HG03442 (cell line): ENCODE data around the gene RNF41.
A peak's percentile ranks its signal among the peaks of the same experiment; 100 is the strongest.
"Not testable (repeated sequence)": the region's sequence is repeated elsewhere in the genome, so short reads cannot be mapped to it uniquely, and the experiment has no call there.

ENCODE experiments used
- ATAC-seq: cut with Tn5 transposase; IDR thresholded peaks from one replicate; pipeline ENCODE4 v1.9.1; 2021; ENCODE audit warnings: mild to moderate bottlenecking, moderate library complexity; ENCODE audit not compliant: unreplicated experiment

Gene RNF41

GRCh38 chr12:56213878-56214277 lies 7.8 kb downstream of the RNF41 start:
- no peak for ATAC-seq

DNA sequence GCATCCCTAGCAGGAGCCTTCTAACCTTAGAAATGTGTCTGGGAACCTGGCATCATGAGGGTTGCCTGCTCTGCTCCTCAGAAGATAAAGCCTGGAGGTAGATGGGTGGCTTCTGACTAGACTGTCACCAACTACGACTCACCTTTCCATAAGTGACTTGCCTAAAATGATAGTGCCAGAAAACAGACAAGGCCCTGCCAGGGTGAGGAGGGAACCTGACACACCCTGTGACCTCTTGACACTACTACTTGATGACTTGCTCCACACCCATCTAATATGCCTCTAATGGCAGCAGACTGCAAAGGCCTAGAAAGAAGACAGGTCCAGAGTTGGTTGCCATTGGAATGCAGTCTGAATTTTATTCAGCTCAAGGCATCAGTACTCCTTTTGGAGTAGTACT lies 9.4 kb downstream of the RNF41 start:
- no peak for ATAC-seq

DNA sequence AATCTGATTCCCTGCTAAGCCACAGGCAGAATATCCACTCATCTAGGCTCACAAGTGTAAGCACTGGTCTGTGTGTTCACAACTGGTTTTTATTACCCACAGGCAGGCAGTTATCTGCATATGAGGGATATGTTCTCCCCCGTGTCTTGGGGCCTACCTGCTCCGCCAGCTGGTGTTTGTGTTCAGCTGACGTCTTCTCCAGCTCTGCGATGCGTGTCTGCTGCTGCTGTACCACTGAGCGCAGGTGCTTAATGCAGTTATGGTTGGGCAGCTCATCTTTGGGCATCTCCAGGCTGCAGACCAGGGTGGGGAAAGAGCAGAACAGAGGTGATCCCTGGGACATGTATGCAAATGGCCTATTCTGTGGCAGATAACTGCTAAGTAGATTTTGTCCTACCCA lies 13.7 kb downstream of the RNF41 start:
- ATAC-seq = no peak

DNA sequence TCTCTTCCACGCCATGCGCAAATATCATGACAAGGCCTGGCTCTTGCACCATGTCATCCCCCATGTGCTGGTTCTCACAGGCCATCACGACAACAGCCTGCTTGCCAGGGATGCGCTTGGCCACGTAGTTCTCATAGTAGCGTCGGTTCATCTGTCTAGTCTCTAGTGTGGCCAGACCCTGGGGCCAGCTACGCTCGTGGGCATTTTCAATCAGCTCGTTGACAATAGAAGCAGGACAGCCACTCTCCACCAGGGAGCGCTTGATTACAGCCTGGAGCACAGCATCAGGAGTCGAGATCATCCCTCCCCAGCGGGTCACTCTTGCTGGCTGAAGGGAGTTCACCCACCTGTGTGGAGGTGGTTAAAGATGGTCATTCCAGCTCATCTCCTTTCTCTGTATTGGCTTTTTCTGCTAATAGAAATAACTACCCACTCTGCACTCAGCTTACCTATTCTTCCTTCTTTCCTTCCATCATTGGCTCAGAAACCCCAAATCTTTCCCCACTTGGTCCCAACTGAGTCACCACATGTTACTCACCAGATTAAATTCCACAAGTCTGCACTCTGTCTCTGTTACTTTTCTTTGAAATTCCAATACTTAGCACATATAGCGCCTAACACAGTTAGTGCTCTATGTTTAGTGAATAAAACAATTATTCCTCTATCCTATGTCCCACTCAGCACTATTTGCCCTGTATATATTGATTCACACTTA lies 15.1 kb downstream of the RNF41 start:
- ATAC-seq = no peak

- ATAC-seq = no peak
Measured at GRCh38 chr12:56205445-56205844, 16.3 kb downstream of the RNF41 start.

- no peak for ATAC-seq
Measured at GRCh38 chr12:56204275-56204674, 17.4 kb downstream of the RNF41 start.

- no peak for ATAC-seq
Measured at GRCh38 chr12:56202838-56203237, 18.9 kb downstream of the RNF41 start.

DNA sequence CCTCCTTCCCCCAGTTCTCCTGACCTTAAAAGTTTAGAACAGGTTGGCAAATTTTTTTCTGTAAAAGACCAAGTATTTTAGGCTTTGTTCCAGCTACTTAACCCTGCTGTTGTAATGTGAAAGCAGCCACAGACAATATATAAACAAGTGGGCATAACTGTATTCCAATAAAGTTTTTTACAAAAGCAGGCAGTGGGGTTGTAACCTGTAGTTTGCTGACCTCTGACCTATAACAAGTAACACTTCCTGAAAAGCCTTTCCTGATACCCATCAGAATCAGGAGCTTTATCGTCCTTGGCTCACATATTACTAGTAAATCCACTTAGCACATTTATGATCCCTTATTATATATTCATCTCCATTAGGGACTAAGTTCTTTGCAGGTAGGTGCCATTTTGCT lies 19.4 kb downstream of the RNF41 start:
- ATAC-seq = no peak

DNA sequence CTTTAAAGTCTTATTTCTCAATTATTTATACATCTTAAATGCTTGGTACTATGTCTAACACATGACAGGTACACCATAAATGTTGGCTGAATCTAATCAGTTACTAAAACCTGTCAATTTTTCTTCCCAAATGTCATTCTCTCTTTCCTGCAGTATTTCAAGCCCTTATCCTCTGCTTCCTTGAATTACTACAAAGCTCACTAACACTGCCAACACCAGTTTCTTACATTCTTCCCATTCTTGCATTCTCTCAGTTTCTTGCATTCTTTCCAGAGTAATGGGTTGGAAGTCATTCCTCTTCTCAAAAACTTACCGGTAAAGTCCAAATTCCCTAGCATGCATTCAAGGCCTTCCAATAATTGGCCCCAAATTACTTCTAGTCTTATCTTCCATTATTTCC lies 22.9 kb downstream of the RNF41 start:
- ATAC-seq = no peak

DNA sequence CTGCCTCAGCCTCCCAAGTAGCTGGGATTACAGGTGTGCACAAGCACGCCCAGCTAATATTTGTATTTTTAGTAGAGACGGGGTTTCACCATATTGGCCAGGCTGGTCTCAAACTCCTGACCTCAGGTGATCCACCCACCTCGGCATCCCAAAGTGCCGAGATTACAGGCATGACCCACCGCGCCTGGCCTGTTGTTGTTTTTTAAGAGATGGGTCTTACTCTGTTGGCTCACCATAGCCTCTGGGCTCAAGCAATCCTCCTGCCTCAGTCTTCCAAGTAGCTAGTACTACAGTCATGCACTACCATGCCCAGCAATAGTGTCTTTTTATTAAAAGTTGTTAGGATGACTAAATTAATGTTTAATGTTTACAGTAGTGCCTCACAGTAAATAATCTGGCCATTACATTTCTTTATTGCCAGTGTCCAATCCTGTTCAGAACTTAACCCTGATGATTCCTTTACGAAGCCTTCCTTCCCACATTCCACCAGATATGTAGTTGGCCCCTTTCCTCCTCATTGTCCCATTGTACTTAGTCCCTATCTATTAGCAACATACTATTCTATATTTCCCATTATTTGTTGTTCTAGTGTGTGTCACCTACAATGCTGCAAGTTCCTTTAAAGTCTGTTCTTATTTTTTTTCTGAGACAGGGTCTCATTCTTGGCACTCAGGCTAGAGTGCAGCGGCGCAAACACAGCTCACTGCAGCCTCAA lies 23.6 kb downstream of the RNF41 start:
- no peak for ATAC-seq

- ATAC-seq = not testable (repeated sequence)
Measured at GRCh38 chr12:56196818-56197550, 24.7 kb downstream of the RNF41 start.

GRCh38 chr12:56193025-56193578 lies 28.6 kb downstream of the RNF41 start:
- no peak for ATAC-seq

DNA sequence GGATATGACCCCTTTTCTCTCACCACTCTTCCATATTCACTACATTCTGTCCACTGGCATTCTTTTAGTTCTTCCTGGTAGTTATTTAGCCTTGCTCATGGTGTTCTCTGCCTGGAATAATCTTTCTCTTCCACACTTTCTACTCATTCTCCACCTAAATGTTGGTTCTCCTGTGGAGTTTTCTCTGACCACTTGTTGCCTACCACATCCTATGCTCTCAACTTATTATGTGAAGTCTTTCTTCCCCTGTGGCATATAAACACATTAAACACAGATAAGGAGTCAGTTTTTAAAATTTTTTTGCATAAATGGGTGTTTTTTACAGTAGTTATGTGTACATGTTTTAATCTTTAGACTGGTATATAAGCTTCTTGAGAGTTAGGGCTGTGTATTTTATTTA lies 29.1 kb downstream of the RNF41 start:
- no peak for ATAC-seq

GRCh38 chr12:56190695-56191155 lies 31.0 kb downstream of the RNF41 start:
- ATAC-seq = no peak

GRCh38 chr12:56189918-56190694 lies 31.6 kb downstream of the RNF41 start:
- peak; percentile 30 for ATAC-seq

DNA sequence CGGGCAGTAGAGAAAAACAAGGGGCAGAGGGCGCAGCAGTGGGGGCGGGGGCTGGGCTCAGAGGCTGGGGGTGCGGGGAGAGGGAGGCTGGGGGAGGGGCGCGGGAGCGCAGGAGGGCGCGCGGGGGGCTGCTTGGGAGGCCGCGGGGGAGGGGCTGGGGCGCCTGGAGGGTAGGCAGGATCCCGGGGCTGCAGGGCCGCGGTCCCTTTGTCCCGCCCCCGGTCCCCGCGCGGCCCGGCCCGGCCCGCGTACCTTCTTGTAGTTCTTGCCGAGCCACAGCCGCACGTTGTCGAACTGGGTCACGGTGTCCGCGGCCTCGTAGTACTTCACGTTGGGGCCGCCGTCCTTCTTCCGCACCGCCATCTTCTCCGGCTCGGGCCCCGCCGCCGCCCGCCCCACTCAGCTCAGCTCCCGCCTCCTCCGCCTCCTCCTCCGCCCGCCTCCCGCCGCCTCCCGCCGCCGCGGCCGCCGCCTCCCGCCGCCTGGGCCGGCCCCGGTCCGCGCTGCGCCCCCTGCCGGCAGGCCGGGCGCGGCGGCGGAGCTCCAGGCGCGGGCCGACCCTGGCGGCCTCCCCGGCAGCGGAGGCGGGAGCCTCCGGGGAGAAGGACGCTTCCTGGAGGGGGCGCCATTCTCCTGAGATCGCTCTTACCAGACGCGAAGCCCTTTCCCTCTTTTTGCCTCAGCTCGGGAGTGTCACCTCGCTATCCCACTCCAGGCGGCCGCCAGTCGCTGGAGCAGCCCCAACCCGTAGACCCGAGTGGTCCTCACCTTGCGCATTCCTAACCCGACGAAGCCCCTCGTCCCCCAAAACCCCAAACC lies 32.4 kb downstream of the RNF41 start, which contains the start of gene SMARCC2:
TSS of gene SMARCC2 (minus strand) at position 385 of the 819 bp plus-strand sequence. CDS start at position 363, 22 bp downstream.
- peak; percentile 73 for ATAC-seq

GRCh38 chr12:56188778-56189098 lies 33.0 kb downstream of the RNF41 start:
- ATAC-seq = no peak

DNA sequence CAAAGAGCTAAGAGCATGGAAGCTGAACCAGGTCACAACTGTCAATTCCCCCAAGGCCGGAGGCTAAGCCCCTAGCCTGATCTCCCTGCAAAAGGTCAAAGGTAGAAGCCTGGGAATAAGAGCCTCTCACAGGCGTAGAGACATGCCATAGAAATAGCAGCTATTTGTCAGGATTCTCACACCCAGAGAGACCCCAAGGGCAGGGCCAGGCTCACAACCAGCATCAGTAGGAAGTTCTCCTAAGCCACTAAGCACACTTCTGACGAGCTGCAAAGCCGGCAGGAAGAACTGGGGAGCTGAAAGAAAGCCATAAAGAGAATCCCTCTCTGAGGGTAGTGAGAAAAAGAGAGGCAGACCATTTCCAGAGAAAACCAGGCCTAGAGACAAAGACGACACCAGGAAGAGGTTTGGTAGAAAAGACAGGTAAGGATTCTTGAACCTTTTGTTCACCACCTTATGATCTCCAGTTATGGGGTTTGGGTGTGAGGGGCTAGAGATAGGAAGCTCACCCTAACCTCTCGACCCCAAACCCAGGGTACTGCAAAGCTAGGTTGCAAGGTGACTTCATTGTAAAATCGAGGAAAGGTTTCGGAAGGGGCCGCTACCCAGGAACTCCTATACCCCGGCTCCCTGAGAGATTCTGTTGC lies 33.5 kb downstream of the RNF41 start:
- ATAC-seq = no peak

- ATAC-seq = no peak
Measured at GRCh38 chr12:56186957-56187356, 34.8 kb downstream of the RNF41 start.
